GM18861 (cell line): ENCODE data around the gene ANKRD17.
A peak's percentile ranks its signal among the peaks of the same experiment; 100 is the strongest.
"Not testable (repeated sequence)": the region's sequence is repeated elsewhere in the genome, so short reads cannot be mapped to it uniquely, and the experiment has no call there.

ENCODE experiments used
- ATAC-seq: cut with Tn5 transposase; IDR thresholded peaks from one replicate; pipeline ENCODE4 v1.9.1; 2021; ENCODE audit not compliant: unreplicated experiment

The ANKRD17 gene

GRCh38 chr4:73258686-73259570 is at the start of gene ANKRD17:
Gene ANKRD17, minus strand, starts transcription at chr4:73258798. Its CDS starts 130 bp downstream, at chr4:73258668.
- ATAC-seq = peak; percentile 67

GRCh38 chr4:73308286-73308685 is 49.7 kb upstream of the ANKRD17 start:
- no peak for ATAC-seq

- ATAC-seq = no peak
Measured at GRCh38 chr4:73303711-73304110, 45.1 kb upstream of the ANKRD17 start.

GRCh38 chr4:73299548-73300280 is 41.1 kb upstream of the ANKRD17 start:
- no peak for ATAC-seq

GRCh38 chr4:73292661-73293060 is 34.1 kb upstream of the ANKRD17 start:
- not testable (repeated sequence) for ATAC-seq

- ATAC-seq = no peak
Measured at GRCh38 chr4:73281982-73282381, 23.4 kb upstream of the ANKRD17 start.

GRCh38 chr4:73281396-73281795 is 22.8 kb upstream of the ANKRD17 start:
- ATAC-seq = no peak

- ATAC-seq = no peak
Measured at GRCh38 chr4:73277201-73277600, 18.6 kb upstream of the ANKRD17 start.

GRCh38 chr4:73275318-73275654 is 16.7 kb upstream of the ANKRD17 start:
- ATAC-seq = no peak

GRCh38 chr4:73272816-73273215 is 14.2 kb upstream of the ANKRD17 start:
- ATAC-seq = no peak

- ATAC-seq = no peak
Measured at GRCh38 chr4:73267050-73267449, 8.5 kb upstream of the ANKRD17 start.

GRCh38 chr4:73259571-73260090 is 1.0 kb upstream of the ANKRD17 start:
- peak; percentile 2 for ATAC-seq

GRCh38 chr4:73258436-73258685 is 237 bp downstream of the ANKRD17 start:
- peak; percentile 15 for ATAC-seq

GRCh38 chr4:73257651-73258435 is 755 bp downstream of the ANKRD17 start:
- no peak for ATAC-seq

GRCh38 chr4:73257234-73257633 is 1.4 kb downstream of the ANKRD17 start:
- peak; percentile 30 for ATAC-seq

GRCh38 chr4:73255847-73256246 is 2.8 kb downstream of the ANKRD17 start:
- ATAC-seq = not testable (repeated sequence)

GRCh38 chr4:73252001-73252400 is 6.6 kb downstream of the ANKRD17 start:
- ATAC-seq = no peak

- no peak for ATAC-seq
Measured at GRCh38 chr4:73251384-73251783, 7.2 kb downstream of the ANKRD17 start.

- ATAC-seq = no peak
Measured at GRCh38 chr4:73250642-73251041, 8.0 kb downstream of the ANKRD17 start.

GRCh38 chr4:73248821-73249220 is 9.8 kb downstream of the ANKRD17 start:
- ATAC-seq = no peak

- no peak for ATAC-seq
Measured at GRCh38 chr4:73248416-73248815, 10.2 kb downstream of the ANKRD17 start.
